HG03135 (cell line): ENCODE results near the gene NSUN7.

Experiments
- ATAC-seq: cut with Tn5 transposase; IDR thresholded peaks from one replicate; pipeline ENCODE4 v1.9.1; 2021; ENCODE audit warnings: mild to moderate bottlenecking, moderate library complexity; ENCODE audit not compliant: unreplicated experiment

Gene NSUN7

GRCh38 chr4:40733752-40734151 is 16.0 kb upstream of the NSUN7 start:
- ATAC-seq: no peak

DNA sequence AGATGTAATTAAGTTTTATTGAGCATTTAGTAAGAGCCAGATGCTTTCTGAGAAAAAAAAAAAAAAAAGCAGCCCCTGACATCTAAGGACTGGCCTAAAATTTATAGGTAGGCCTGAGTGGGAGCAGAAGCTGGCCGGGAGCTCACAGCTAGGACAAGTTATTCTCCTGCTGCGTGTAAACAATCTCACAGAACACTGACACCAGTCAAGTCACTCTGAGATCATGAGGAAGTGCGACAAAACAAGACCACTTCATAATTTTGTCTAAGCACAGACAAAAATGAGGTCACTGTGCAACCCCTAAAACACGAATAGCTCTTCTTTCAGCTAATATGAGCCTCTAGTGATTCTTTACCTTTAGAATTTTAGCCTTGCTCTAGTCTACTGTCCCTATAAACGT is 15.3 kb upstream of the NSUN7 start:
- ATAC-seq: no peak

DNA sequence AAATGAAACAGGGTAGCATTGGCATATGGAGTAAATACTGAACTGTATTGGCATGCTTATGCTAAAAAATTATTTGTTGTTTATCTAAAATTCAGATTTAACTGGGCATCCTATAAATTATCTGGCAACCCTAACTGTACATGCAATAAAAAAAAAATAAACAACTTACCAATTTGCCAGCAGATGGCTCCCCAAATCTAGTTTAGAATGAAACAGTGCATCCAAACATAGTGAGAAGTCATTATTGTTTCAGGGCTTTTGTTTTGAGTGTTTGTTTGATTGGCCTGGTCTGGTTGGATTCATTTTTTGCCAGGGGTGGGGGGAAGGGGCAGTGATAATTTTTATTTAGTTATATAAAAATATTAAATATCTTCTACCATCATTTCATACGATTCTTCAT is 12.8 kb upstream of the NSUN7 start:
- ATAC-seq: no peak

DNA sequence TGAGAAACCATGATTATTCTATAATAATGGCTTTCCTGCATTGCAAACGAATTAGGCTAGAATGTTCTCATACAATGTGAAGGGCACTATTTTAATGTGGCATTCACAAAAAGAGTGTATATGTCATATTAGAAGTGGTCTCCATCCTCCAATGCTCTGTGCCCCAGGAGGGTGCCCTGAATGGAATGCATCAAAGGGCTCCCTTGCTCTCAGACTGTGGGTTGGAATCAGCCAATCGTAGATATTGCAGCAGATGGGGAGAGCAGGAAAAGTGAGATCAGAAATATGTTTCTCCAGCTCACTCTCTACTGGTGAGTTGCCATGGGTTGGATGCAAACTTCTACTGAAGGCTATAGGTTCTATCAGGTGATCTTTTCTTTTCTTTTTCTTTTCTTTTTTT is 11.9 kb upstream of the NSUN7 start:
- no peak for ATAC-seq

DNA sequence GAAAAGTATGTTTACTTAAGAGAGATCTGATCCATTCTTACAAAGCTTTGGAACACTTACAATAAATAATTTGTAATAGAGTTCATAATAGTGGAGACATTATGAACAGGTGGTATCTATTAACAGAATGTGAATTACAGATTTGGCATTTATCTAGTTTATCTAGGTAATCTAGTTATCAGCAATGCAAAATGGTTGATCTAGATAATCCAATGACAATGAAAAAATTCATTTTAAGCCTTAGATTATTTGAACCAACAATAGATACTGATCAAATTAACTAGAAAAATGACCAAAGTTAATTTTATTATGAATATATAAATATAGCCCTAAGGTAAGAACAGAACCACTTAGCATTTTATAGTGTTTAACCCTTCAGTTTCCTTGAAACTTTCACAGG is 10.4 kb upstream of the NSUN7 start:
- no peak for ATAC-seq

GRCh38 chr4:40744218-40744617 is 5.5 kb upstream of the NSUN7 start:
- ATAC-seq: no peak

GRCh38 chr4:40745285-40745984 is 4.3 kb upstream of the NSUN7 start:
- no peak for ATAC-seq

- ATAC-seq: no peak
These were observed 2.4 kb upstream of the NSUN7 start for GRCh38 chr4:40747207-40747835.

- no peak for ATAC-seq
These were observed 905 bp downstream of the NSUN7 start for GRCh38 chr4:40750461-40751258.

DNA sequence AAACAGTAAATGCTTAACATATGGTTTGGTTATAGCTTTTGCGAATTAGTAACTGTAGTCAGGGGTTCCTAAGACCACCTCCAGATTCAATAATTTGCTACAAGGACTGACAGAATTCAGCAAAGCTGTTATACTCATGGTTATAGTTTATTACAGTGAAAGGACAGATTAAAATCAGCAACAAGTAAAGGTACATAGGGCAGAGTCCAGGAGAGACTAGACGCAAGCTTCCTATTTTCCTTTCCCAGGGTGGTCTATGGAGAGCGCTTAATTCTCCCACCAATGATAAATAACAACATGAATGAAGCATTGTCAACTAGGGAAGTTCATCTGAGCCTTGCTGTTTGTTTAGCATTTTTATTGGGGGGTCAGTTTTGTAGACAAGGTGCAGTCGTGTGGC is 5.9 kb downstream of the NSUN7 start:
- no peak for ATAC-seq

- ATAC-seq: peak; percentile 99
These were observed 13.5 kb downstream of the NSUN7 start for GRCh38 chr4:40763228-40763716.

DNA sequence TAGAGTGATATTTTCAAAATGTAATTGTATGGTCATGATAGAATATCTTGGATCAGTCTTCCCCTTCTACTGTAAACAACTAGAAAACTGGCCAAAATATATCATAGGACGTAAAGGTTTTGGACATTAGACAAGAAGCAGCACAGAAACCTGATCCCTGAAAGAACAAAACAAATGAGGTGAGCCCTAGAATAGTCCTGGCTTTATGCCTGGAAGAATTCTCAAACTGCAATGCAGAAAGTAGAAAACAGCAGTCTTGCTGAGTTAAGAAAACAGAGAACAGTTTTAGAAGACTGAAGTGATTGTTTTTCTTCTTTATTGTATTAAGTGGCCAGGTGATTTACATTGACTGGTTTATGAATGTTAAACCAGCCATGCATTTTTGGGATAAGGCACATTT is 19.5 kb downstream of the NSUN7 start:
- ATAC-seq: no peak

GRCh38 chr4:40778090-40778489 is 28.3 kb downstream of the NSUN7 start:
- ATAC-seq: no peak

GRCh38 chr4:40782876-40783275 is 33.1 kb downstream of the NSUN7 start:
- no peak for ATAC-seq

GRCh38 chr4:40785727-40786126 is 36.0 kb downstream of the NSUN7 start:
- ATAC-seq: no peak

DNA sequence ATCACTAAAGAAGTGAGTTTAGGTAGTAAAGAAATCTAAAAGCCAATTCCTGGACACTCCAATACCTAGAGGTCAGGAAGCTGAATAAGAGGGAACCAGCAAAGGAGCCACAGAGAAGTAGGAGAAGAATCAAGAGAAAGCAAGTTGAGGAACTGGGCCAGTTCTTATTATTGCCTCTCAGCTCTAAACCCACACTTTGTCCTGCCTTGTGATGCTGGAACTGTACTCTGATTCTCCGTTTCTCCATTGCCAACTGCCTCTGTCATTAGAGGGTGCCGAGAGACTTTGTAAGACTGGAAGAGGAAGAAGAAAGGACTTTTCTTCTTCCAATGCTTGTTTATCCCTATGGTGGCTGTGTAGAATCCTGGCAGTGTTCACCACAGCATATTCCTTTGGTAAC is 38.6 kb downstream of the NSUN7 start:
- ATAC-seq: no peak

GRCh38 chr4:40789031-40789430 is 39.3 kb downstream of the NSUN7 start:
- no peak for ATAC-seq

- no peak for ATAC-seq
These were observed 40.0 kb downstream of the NSUN7 start for GRCh38 chr4:40789771-40790170.

GRCh38 chr4:40800064-40800463 is 50.3 kb downstream of the NSUN7 start:
- peak; percentile 66 for ATAC-seq

DNA sequence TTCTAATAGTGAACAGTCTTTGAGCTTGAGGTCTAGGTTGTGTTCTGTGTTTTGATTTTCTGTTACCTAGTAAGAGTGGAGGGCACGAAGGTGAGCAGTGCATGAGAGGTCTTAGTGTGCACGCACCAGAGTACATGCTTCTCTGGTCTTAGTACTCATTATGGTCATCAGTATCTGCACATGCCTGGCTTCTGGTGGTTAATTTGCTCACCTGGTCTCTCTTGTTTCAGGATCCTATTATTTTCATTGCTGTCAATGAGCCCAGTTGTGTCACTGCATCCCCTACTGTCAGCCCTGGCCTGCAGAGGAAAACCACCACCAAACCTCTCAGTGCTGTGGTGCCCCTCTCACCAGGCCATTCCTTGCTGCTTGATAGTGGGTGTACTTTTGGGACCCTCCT is 54.8 kb downstream of the NSUN7 start:
- ATAC-seq: no peak

DNA sequence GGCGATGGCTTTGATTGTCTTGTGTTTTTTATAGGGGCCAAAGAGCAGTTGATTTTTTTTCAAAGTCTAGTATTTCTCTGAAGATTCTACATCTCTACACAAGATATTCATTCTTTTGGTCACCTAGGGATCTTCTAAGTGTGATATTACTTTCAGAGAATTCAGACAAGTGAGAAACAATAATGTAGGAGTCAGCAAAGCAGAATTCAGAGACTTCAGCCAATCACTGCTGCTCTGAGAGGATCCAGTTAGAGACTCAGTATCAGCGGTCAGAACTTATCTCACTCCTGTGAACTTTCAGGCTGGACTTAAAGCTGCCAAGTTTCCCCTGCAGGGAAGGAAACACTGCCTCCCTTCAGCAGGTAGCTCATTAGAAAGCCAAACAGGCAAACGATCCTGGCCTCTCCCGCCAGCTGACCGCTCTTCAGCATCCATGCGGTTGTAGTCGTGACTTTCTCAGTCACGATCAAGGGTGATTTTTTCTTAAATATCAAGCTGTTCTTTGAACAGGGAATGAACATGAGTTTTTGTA is 59.2 kb downstream of the NSUN7 start:
- ATAC-seq: no peak

GRCh38 chr4:40811956-40812355 is 62.2 kb downstream of the NSUN7 start:
- no peak for ATAC-seq
